Measurements from ENCODE around the gene ERVH48-1.

GRCh38 chr21:42923553-42924432, 1.6 kb downstream of the ERVH48-1 start:
- no peak for TF ChIP-seq EZH2 (optimal IDR thresholded peaks at IDR 0.05; ENCODE audit: low read depth, low read length)
- TF ChIP-seq EZH2phosphoT487 (IDR thresholded peaks at IDR 0.05; ENCODE audit: low read length) = no peak

Measured in MM.1S (cell line).